H1 (cell line): ENCODE measurements around the gene HDAC9. TPM values are rescaled to one million over a fixed set of nuclear protein-coding genes. Genes with fewer than 3 reads are reported as not detected.

Source experiments
- CTCF ChIA-PET: fragments of 300-600 bp; sonication (Branson Sonifier 250); formaldehyde crosslinking; loops from one replicate; lab custom pipeline; 2021; ENCODE audit not compliant: partially characterized antibody; lab: Charles Lee
- POLR2A ChIA-PET: fragments of 300-600 bp; sonication (Branson Sonifier 250); formaldehyde crosslinking; loops from one replicate; lab custom pipeline; 2021; ENCODE audit warnings: inconsistent platforms; ENCODE audit not compliant: partially characterized antibody; lab: Charles Lee
- DNase-seq, 2 experiments: peaks; one replicate each; pipeline versions ENCODE4 v3.0.0 to v3.0.0-alpha.2; 2010 to 2022; ENCODE audit warnings: low spot score in 2 of 2, low read depth in 1 of 2, mixed read lengths in 1 of 2
- FAIRE-seq: peaks from 2 replicates; lab custom pipeline; 2011; peaks lifted over from hg19 to GRCh38; lab: Jason Lieb, UNC
- H2AFZ ChIP-seq: 2 replicates; pipeline ENCODE4 v1.8.1; 2012; ENCODE audit warnings: low read length, inconsistent platforms
- H2AK5ac ChIP-seq: 2 replicates; pipeline ENCODE4 v1.6.1; 2013; ENCODE audit warnings: low read depth, low read length
- H2BK120ac ChIP-seq: replicated peaks from 2 replicates; pipeline ENCODE3; 2013; ENCODE audit warnings: low read depth, low read length, inconsistent platforms
- H2BK12ac ChIP-seq: 2 replicates; pipeline ENCODE4 v1.6.1; 2013; ENCODE audit warnings: low read depth, low read length
- H2BK15ac ChIP-seq: 2 replicates; pipeline ENCODE4 v1.6.1; 2013; ENCODE audit warnings: low read length
- H2BK20ac ChIP-seq: 2 replicates; pipeline ENCODE4 v1.6.1; 2013; ENCODE audit warnings: low read length
- H2BK5ac ChIP-seq: 2 replicates; pipeline ENCODE4 v1.6.1; 2013; ENCODE audit warnings: low read depth, low read length
- H3K14ac ChIP-seq: 2 replicates; pipeline ENCODE4 v1.6.1; 2013; ENCODE audit warnings: inconsistent platforms; ENCODE audit not compliant: insufficient read length
- H3K18ac ChIP-seq: 2 replicates; pipeline ENCODE4 v1.6.1; 2013; ENCODE audit warnings: low read length; ENCODE audit errors: extremely low read depth
- H3K23ac ChIP-seq: 2 replicates; pipeline ENCODE4 v1.6.1; 2013; ENCODE audit warnings: inconsistent platforms; ENCODE audit not compliant: insufficient read length
- H3K23me2 ChIP-seq: 2 replicates; pipeline ENCODE4 v1.6.1; 2013; ENCODE audit warnings: low read depth, low read length
- H3K27ac ChIP-seq: 2 replicates; pipeline ENCODE4 v1.6.1; 2011; ENCODE audit warnings: low read depth, low read length, inconsistent platforms
- H3K27me3 ChIP-seq, 4 experiments: replicated peaks in 1 of 4; 1 replicate in 1 of 4; 2 replicates in 3 of 4; pipeline versions ENCODE4 v1.6.1 to v1.8.1; 2011 to 2013; ENCODE audit warnings: low read length in 3 of 4, mild to moderate bottlenecking in 3 of 4, inconsistent platforms in 2 of 4, mixed read lengths in 2 of 4, moderate library complexity in 1 of 4; ENCODE audit not compliant: control insufficient read depth in 3 of 4, insufficient read depth in 3 of 4; ENCODE audit errors: extremely low read depth in 1 of 4
- H3K36me3 ChIP-seq, 4 experiments: 2 replicates each; pipeline versions ENCODE4 v1.6.1 to v1.8.1; 2011 to 2013; ENCODE audit warnings: mild to moderate bottlenecking in 4 of 4, low read length in 3 of 4, moderate library complexity in 2 of 4, control low read depth in 1 of 4, inconsistent platforms in 1 of 4; ENCODE audit not compliant: insufficient read depth in 4 of 4, control insufficient read depth in 2 of 4
- H3K4ac ChIP-seq: replicated peaks from 2 replicates; pipeline ENCODE3; 2013; ENCODE audit warnings: low read length, low read depth, mixed read lengths, inconsistent platforms; ENCODE audit not compliant: insufficient read length
- H3K4me1 ChIP-seq, 4 experiments: replicated peaks in 1 of 4; 1 replicate in 1 of 4; 2 replicates in 3 of 4; pipeline versions ENCODE4 v1.6.1 to v1.8.1; 2011 to 2013; ENCODE audit warnings: low read length in 3 of 4, inconsistent platforms in 2 of 4, mixed read lengths in 1 of 4; ENCODE audit not compliant: insufficient read depth in 4 of 4, control insufficient read depth in 3 of 4
- H3K4me2 ChIP-seq, 2 experiments: 2 replicates each; pipeline versions ENCODE4 v1.6.1 to v1.8.1; 2011 to 2013; ENCODE audit warnings: low read depth in 2 of 2, low read length in 2 of 2, control low read depth in 1 of 2, inconsistent platforms in 1 of 2, mild to moderate bottlenecking in 1 of 2; ENCODE audit not compliant: insufficient read depth in 1 of 2
- H3K4me3 ChIP-seq, 4 experiments: fragments of 200-600, 300-600 bp in 1 of 4; sonication (generic), shearing (Covaris generic), sonication (Bioruptor Twin) in 1 of 4; 2 replicates each; pipeline versions ENCODE4 v1.5.1 to v1.8.1; 2011 to 2016; ENCODE audit warnings: low read length in 4 of 4, low read depth in 3 of 4, control low read depth in 2 of 4, inconsistent platforms in 2 of 4, mild to moderate bottlenecking in 2 of 4, mixed read lengths in 1 of 4, moderate library complexity in 1 of 4; ENCODE audit not compliant: insufficient read depth in 2 of 4; ENCODE audit errors: extremely low read depth in 1 of 4
- H3K56ac ChIP-seq: replicated peaks from 2 replicates; pipeline ENCODE3; 2013; ENCODE audit warnings: low read depth, mild to moderate bottlenecking, mixed read lengths, low read length, inconsistent platforms; ENCODE audit not compliant: insufficient read length
- H3K79me1 ChIP-seq: 2 replicates; pipeline ENCODE4 v1.6.1; 2013; ENCODE audit warnings: low read depth, low read length, control low read depth
- H3K79me2 ChIP-seq, 2 experiments: 2 replicates each; pipeline versions ENCODE4 v1.6.1 to v1.8.1; 2012 to 2013; ENCODE audit warnings: low read length in 2 of 2, mild to moderate bottlenecking in 2 of 2, inconsistent platforms in 1 of 2; ENCODE audit not compliant: insufficient read depth in 2 of 2, control insufficient read depth in 1 of 2
- H3K9ac ChIP-seq, 4 experiments: replicated peaks in 1 of 4; 1 replicate in 1 of 4; 2 replicates in 3 of 4; pipeline versions ENCODE4 v1.6.1 to v1.8.1; 2011 to 2013; ENCODE audit warnings: low read depth in 3 of 4, low read length in 3 of 4, control low read depth in 2 of 4, mild to moderate bottlenecking in 2 of 4, moderate library complexity in 2 of 4, inconsistent platforms in 1 of 4; ENCODE audit errors: extremely low read depth in 1 of 4
- H3K9me3 ChIP-seq, 2 experiments: 2 replicates each; pipeline versions ENCODE4 v1.6.1 to v1.8.1; 2012 to 2013; ENCODE audit warnings: mild to moderate bottlenecking in 2 of 2, moderate library complexity in 2 of 2, control low read depth in 1 of 2, inconsistent platforms in 1 of 2, low read depth in 1 of 2, low read length in 1 of 2, mixed read lengths in 1 of 2; ENCODE audit not compliant: insufficient read depth in 2 of 2
- H4K20me1 ChIP-seq, 2 experiments: replicated peaks in 1 of 2; 2 replicates each; pipeline versions ENCODE3 to v1.8.1; 2011 to 2013; ENCODE audit warnings: inconsistent platforms in 2 of 2, low read length in 2 of 2, mild to moderate bottlenecking in 1 of 2; ENCODE audit not compliant: insufficient read depth in 2 of 2, control insufficient read depth in 1 of 2
- H4K5ac ChIP-seq: 2 replicates; pipeline ENCODE4 v1.6.1; 2013; ENCODE audit warnings: low read length, low read depth, mixed read lengths, inconsistent platforms; ENCODE audit not compliant: insufficient read length
- H4K8ac ChIP-seq: 2 replicates; pipeline ENCODE4 v1.8.0; 2013; ENCODE audit warnings: mild to moderate bottlenecking, moderate library complexity, low read length, inconsistent platforms; ENCODE audit not compliant: insufficient read depth; ENCODE audit errors: extremely low read depth
- H4K91ac ChIP-seq: replicated peaks from 2 replicates; pipeline ENCODE3; 2013; ENCODE audit warnings: low read length, mixed read lengths, inconsistent platforms; ENCODE audit not compliant: insufficient read length
- CBX5 ChIP-seq: fragments of 300-800, 300-1000 bp; sonication (generic); IDR thresholded peaks from 2 replicates; pipeline ENCODE4 v1.7.1; 2016; ENCODE audit warnings: antibody characterized with exemption, low read length, low read depth
- KDM1A ChIP-seq: fragments of 200-600, 300-600 bp; sonication (generic); IDR thresholded peaks from 2 replicates; pipeline ENCODE4 v1.7.1; 2016; ENCODE audit warnings: mild to moderate bottlenecking, low read length, borderline replicate concordance
- MAFK ChIP-seq: IDR thresholded peaks from 2 replicates; pipeline ENCODE4 v1.6.1; 2012; ENCODE audit warnings: low read depth, mild to moderate bottlenecking, improper control_type of control experiment, low read length
- NRF1 ChIP-seq: IDR thresholded peaks from 2 replicates; pipeline ENCODE4 v1.6.1; 2011; ENCODE audit warnings: mild to moderate bottlenecking, low read depth, low read length, improper control_type of control experiment
- RBBP5 ChIP-seq: IDR thresholded peaks from 2 replicates; pipeline ENCODE4 v1.7.1; 2012; ENCODE audit warnings: low read depth, mild to moderate bottlenecking, inconsistent platforms, low read length, moderate library complexity, borderline replicate concordance
- SP1 ChIP-seq: IDR thresholded peaks from 2 replicates; pipeline ENCODE4 v1.6.1; 2011; ENCODE audit warnings: low read depth, low read length
- polyA plus RNA-seq, 7 experiments: library from polyadenylated mRNA; depleted of rRNA in 3 of 7; stranded (reverse) in 5 of 7; unstranded in 2 of 7; fragments of >200 nt in 5 of 7; fragments of 200-250 nt in 2 of 7; gene quantifications; 1 replicate in 5 of 7; 2 replicates in 1 of 7; 4 replicates in 1 of 7; pipeline versions ENCODE4 v1.2.1 to v1.2.3, GENCODE V29; 2011 to 2013; ENCODE audit warnings: missing spikeins in 2 of 7, mixed read lengths in 2 of 7
- total RNA-seq: library from RNA; stranded (reverse); fragmentation: NEBNext Ultra II Directional; extraction: Animal tissue kit (Norgen Biotek cat#: 25700); gene quantifications from 2 replicates; pipeline ENCODE4 v1.2.1, GENCODE V29; 2021

HDAC9 gene
- total and polyA plus RNA-seq, 2 of the 8 experiments (the other 6 are each of a cell fraction or from before 2014, with no cell fraction given) = 9.5 to 13.1 TPM

GRCh38 chr7:18538554-18539250 is 43.2 kb downstream of the HDAC9 start:
- H3K27ac ChIP-seq = no peak overlapping the region
- no peak overlapping the region for H2BK15ac ChIP-seq
- H3K4me3 ChIP-seq = no peak overlapping the region
- H2BK20ac ChIP-seq = no peak overlapping the region
- H3K14ac ChIP-seq = no peak overlapping the region
- no peak overlapping the region for H2BK5ac ChIP-seq
- no peak overlapping the region for H2AFZ ChIP-seq
- no peak overlapping the region for H3K9ac ChIP-seq
- no peaks in the 10 kb centered on the region for H3K36me3 ChIP-seq
- H4K20me1 ChIP-seq = peaks cover 0 to 1% of the 10 kb centered on the region in 2 experiments
- no peak overlapping the region for H3K4ac ChIP-seq
- ChIA-PET POLR2A (no interaction called here), CTCF (interaction anchor here (1.2 to 1.3 kb wide), 2 partner anchors 12 to 186 kb away, joined by 3 to 4 read pairs; no protein-coding TSS in a partner anchor)
- no peaks in the 10 kb centered on the region for H3K79me2 ChIP-seq
- H2AK5ac ChIP-seq = no peak overlapping the region
- TF ChIP-seq CBX5 (no peak), NRF1 (no peak), KDM1A (no peak), RBBP5 (no peak), SP1 (no peak), MAFK (no peak)
- H3K9me3 ChIP-seq = no peaks in the 10 kb centered on the region
- no peaks in the 10 kb centered on the region for H3K23me2 ChIP-seq
- H4K5ac ChIP-seq = no peak overlapping the region
- H4K8ac ChIP-seq = no peak overlapping the region
- peaks cover 0 to 6% (median 4%) of the 10 kb centered on the region in 4 experiments; a peak in 3 of 7 replicates for H3K4me1 ChIP-seq
- no peak overlapping the region for H2BK12ac ChIP-seq
- no peaks in the 10 kb centered on the region for H3K27me3 ChIP-seq
- H4K91ac ChIP-seq = no peak overlapping the region
- no peak overlapping the region for H3K23ac ChIP-seq
- FAIRE-seq (no peak), DNase-seq (no peak)
- no peak overlapping the region for H3K4me2 ChIP-seq
- H3K18ac ChIP-seq = no peak overlapping the region
- no peaks in the 10 kb centered on the region; the same call in 1 of the 2 replicates for H3K79me1 ChIP-seq
- H3K56ac ChIP-seq = no peak overlapping the region
- no peak overlapping the region for H2BK120ac ChIP-seq
